Ishikawa (cell line): ENCODE measurements around the gene NOS1AP.

ENCODE experiments used
- CEBPB ChIP-seq: IDR thresholded peaks from 2 replicates; pipeline ENCODE4 v1.6.1; 2012
- EP300 ChIP-seq: IDR thresholded peaks from 2 replicates; pipeline ENCODE4 v1.6.1; 2012; ENCODE audit warnings: borderline replicate concordance
- NFIC ChIP-seq: IDR thresholded peaks from 2 replicates; pipeline ENCODE4 v1.6.1; 2012
- RAD21 ChIP-seq: IDR thresholded peaks from 2 replicates; pipeline ENCODE4 v1.6.1; 2012; ENCODE audit warnings: low read depth
- TAF1 ChIP-seq: IDR thresholded peaks from 2 replicates; pipeline ENCODE4 v1.6.1; 2012; ENCODE audit warnings: low read depth, mild to moderate bottlenecking
- TCF12 ChIP-seq: IDR thresholded peaks from 2 replicates; pipeline ENCODE4 v1.6.1; 2012; ENCODE audit warnings: low read depth
- TEAD4 ChIP-seq: IDR thresholded peaks from 2 replicates; pipeline ENCODE4 v1.6.1; 2012
- TF ChIP-seq, protein P1 (sequence below): IDR thresholded peaks from 2 replicates; pipeline ENCODE4 v1.6.1; 2012
- TF ChIP-seq, protein P2 (sequence below): IDR thresholded peaks from 2 replicates; pipeline ENCODE4 v1.6.1; 2012

- TF ChIP-seq TEAD4 (no peak), TCF12 (no peak), NFIC (no peak), EP300 (no peak), CEBPB (no peak), TAF1 (no peak), RAD21 (no peak)
- TF ChIP-seq, protein P1, sequence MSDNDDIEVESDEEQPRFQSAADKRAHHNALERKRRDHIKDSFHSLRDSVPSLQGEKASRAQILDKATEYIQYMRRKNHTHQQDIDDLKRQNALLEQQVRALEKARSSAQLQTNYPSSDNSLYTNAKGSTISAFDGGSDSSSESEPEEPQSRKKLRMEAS, result no peak
- TF ChIP-seq, protein P2, sequence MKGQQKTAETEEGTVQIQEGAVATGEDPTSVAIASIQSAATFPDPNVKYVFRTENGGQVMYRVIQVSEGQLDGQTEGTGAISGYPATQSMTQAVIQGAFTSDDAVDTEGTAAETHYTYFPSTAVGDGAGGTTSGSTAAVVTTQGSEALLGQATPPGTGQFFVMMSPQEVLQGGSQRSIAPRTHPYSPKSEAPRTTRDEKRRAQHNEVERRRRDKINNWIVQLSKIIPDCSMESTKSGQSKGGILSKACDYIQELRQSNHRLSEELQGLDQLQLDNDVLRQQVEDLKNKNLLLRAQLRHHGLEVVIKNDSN, result no peak
Measured at GRCh38 chr1:162328512-162328911, 259.0 kb downstream of the NOS1AP start.
